Measurements from ENCODE around the gene MTF1.
"Not testable (repeated sequence)": the region's sequence is repeated elsewhere in the genome, so short reads cannot be mapped to it uniquely, and the experiment has no call there.

The MTF1 gene

GRCh38 chr1:37859507-37860345, at the start of gene MTF1:
Gene MTF1, minus strand, starts transcription at chr1:37859592. Its CDS starts 1,934 bp downstream, at chr1:37857658.
- peak; percentile 99 for DNase-seq (ENCODE audit: low read depth, low spot score)

GRCh38 chr1:37908531-37908930, 49.1 kb upstream of the MTF1 start:
- DNase-seq (ENCODE audit: low read depth, low spot score), result not testable (repeated sequence)

DNA sequence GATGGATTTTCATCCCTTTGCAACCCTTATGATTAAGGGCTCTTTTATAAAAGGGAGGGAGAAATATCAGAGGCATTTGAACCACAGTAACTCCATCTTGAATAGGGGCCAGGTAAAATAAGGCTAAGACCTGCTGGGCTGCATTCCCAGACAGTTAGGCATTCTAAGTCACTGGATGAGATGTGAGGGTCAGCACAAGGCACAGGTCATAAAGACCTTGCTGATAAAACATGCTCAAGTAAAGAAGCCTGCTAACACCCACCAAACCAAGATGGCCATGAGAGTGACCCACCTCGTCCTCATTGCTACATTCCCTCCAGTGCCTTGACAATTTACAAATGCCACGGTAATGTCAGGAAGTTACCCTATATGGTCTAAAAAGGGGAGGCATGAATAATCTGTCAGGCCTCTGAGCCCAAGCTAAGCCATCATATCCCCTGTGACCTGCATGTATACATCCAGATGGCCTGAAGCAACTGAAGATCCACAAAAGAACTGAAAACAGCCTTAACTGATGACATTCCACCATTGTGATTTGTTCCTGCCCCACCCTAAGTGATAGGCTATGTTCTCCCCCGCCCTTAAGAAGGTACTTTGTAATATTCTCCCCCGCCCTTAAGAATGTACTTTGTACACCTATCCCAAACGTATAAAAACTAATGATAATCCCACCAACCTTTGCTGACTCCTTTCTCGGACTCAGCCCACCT, 48.2 kb upstream of the MTF1 start:
- DNase-seq (ENCODE audit: low read depth, low spot score), result peak; percentile 34

GRCh38 chr1:37906591-37906990, 47.2 kb upstream of the MTF1 start:
- not testable (repeated sequence) for DNase-seq (ENCODE audit: low read depth, low spot score)

DNA sequence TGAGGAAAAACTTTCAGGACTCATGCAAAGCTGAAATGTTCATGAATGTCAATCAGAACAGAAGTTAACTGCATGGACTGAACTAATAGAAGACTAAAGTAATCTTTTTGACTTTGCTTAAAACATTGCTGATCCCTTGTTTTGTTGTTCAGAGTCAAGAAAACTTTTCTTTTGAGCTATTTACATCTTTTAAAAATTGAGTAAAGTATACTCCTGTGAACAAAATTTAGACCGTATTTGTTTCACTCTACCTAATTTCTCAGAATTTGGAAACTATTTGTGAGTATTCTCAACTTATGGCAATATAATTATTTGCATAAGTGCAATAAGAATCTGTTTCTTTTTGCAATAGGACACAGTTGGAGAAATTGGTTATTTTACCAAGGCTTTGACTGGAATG, 46.3 kb upstream of the MTF1 start:
- DNase-seq (ENCODE audit: low read depth, low spot score), result no peak

DNA sequence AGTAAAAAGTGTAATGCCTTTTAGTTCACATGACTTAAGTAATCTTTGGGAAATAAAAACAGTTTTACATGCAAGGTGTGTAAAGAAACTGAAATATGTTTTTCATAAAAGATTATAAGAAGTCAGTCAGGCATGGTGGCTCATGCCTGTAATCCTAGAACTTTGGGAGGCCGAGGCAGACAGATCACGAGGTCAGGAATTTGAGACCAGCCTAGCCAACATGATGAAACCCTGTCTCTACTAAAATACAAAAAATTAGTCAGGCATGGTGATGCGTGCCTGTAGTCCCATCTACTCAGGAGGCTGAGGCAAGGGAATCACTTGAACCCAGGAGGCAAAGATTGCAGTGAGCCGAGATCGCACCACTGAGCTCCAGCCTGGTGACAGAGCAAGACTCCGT, 44.5 kb upstream of the MTF1 start:
- DNase-seq (ENCODE audit: low read depth, low spot score), result not testable (repeated sequence)

- no peak for DNase-seq (ENCODE audit: low read depth, low spot score)
Measured at GRCh38 chr1:37902983-37903382, 43.6 kb upstream of the MTF1 start.

DNA sequence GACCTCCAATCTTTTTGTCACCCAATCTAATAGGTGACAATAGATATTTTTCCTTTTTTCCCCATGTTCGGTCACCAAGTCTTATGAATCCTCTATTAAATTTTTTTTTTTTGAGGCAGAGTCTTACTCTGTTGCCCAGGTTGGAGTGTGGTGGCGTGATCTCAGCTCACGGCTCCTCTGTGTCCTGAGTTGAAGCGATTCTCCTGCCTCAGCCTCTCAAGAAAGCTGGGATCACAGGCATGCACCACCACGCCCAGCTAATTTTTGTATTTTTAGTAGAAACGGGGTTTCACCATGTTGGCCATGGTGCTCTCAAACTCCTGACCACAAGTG, 42.5 kb upstream of the MTF1 start:
- DNase-seq (ENCODE audit: low read depth, low spot score), result no peak

- no peak for DNase-seq (ENCODE audit: low read depth, low spot score)
Measured at GRCh38 chr1:37901191-37901892, 42.0 kb upstream of the MTF1 start.

- DNase-seq (ENCODE audit: low read depth, low spot score), result not testable (repeated sequence)
Measured at GRCh38 chr1:37897563-37897962, 38.2 kb upstream of the MTF1 start.

- DNase-seq (ENCODE audit: low read depth, low spot score), result no peak
Measured at GRCh38 chr1:37893673-37894072, 34.3 kb upstream of the MTF1 start.

GRCh38 chr1:37892151-37893047, 33.0 kb upstream of the MTF1 start:
- peak; percentile 21 for DNase-seq (ENCODE audit: low read depth, low spot score)

GRCh38 chr1:37890378-37891014, 31.1 kb upstream of the MTF1 start:
- peak; percentile 58 for DNase-seq (ENCODE audit: low read depth, low spot score)

GRCh38 chr1:37888022-37888700, 28.8 kb upstream of the MTF1 start:
- no peak for DNase-seq (ENCODE audit: low read depth, low spot score)

GRCh38 chr1:37884145-37884544, 24.8 kb upstream of the MTF1 start:
- no peak for DNase-seq (ENCODE audit: low read depth, low spot score)

DNA sequence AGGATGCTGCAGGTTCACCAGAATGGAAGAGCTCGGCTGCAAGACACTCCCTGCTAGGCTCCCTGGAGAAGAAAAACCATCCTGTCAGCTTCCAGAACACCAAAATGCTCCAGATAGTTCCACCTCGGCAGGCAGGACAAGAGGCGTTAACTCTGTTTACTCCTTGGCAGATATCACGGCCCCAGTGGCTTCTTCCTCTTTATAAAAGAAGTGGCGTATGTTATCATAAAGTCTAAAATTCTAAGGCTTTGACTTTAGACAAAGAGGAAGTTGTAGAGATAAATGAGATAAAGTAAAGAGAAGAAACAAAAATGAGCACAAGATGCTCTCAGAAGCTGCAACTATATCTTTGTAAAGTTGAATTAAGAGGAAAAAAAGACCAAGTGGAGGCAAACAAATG, 24.3 kb upstream of the MTF1 start:
- DNase-seq (ENCODE audit: low read depth, low spot score), result no peak

GRCh38 chr1:37879865-37880264, 20.5 kb upstream of the MTF1 start:
- DNase-seq (ENCODE audit: low read depth, low spot score), result no peak

DNA sequence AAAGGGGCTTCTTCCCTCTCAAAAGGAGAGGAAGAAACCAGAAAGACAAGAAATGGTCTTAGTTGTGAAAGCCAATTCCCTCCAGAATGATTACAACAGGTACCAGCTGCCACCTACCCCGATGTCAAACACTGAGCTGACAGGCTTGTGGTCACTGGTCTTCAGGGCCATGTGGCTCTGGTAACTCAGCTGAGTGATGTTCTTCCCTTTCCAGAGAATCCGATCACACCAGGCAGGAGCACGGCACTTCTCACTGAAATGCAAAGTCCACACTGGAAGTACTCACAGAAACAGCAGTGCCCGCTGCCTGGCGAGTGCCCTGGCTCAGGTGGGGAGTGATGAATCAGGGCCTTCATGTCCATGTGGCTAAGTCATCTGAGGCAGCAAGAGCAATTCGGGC, 18.7 kb upstream of the MTF1 start:
- no peak for DNase-seq (ENCODE audit: low read depth, low spot score)

DNA sequence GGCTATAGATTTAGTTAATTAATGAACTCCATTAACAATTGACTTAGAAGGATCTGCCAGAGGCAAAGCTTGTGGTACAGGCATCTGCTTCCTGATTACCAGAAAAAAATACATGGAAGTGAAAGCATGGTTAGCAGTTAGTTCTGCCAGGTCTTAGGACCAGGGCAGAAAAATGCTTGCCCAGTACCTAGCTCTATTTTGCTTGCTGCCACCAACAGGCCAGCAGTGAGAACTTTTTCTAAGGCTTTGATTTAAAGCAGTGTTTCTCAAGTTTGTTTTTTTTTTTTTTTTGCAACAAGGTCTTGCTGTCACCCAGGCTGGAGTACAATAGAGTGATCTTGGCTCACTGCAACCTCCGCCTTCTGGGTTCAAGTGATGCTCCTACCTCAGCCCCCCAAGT, 16.4 kb upstream of the MTF1 start:
- peak; percentile 44 for DNase-seq (ENCODE audit: low read depth, low spot score)

- DNase-seq (ENCODE audit: low read depth, low spot score), result no peak
Measured at GRCh38 chr1:37872692-37873091, 13.3 kb upstream of the MTF1 start.

Measured in astrocyte of the hippocampus (primary cell).